Right lung (tissue), 5 donors: Measurements from ENCODE around the gene IRS2. TPM values are rescaled to one million over a fixed set of nuclear protein-coding genes. Genes with fewer than 3 reads are reported as not detected.
A peak's percentile ranks its signal among the peaks of the same experiment; 100 is the strongest.

Experiments used
- DNase-seq, 2 donors: peaks; one replicate each; pipeline ENCODE4 v3.0.0-alpha.2; 2013
- polyA plus RNA-seq, 5 donors: library from polyadenylated mRNA; unstranded; fragments of 120-200 nt; gene quantifications; one replicate each; pipeline versions ENCODE4 v1.2.1 to v1.2.3, GENCODE V29; 2013; ENCODE audit warnings: inconsistent platforms in 1 of 5, low replicate concordance in 1 of 5; ENCODE audit not compliant: insufficient read length in 5 of 5, insufficient read depth in 1 of 5

IRS2 gene
- polyA plus RNA-seq, 5 donors: 4.3 to 7.6 (median 6.8) TPM

DNA sequence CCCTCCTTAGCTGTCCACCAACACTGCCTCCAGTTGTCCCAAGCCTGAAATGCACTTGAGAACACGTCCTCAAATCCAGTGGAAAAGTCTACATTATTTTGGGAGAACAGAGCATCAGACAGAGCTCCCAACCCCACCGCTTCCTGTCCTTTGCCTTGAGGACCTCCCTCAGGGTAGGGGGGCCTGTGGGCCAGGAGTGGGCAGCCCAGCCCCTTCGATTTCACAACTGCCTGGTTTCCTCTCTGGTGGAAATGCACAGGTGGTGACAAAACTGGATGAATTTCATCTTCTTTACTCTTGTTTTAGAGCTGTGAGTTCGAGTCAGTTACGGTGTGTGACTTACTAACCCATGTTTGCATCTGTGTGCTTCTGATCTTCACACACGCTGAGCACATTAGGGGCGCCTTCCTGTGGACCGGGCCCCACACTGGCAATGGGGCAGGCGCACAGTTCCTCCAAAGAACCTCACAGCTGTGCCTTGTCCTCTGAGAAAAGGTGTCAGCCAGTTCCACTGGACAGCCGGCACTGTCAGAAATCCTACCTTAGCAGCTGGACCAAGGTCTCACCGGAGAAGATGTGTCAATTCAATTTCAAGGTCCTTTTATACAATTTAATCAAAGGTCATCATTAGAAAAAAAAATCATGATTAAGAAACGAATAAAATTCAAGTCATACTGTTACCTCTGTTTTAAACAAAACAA lies 80.2 kb downstream of the IRS2 start:
- no peak for DNase-seq

- DNase-seq: peak; percentile 12 to 18
These were observed 81.4 kb downstream of the IRS2 start for GRCh38 chr13:109704771-109705635.

GRCh38 chr13:109703250-109703649 lies 83.1 kb downstream of the IRS2 start:
- no peak for DNase-seq
